K562 (cell line): ENCODE measurements around the gene SLC13A3.

ENCODE experiments used
- CTCF ChIP-seq, 3 experiments: IDR thresholded peaks in 2 of 3; conservative IDR thresholded peaks in 1 of 3; 2 replicates each; pipeline ENCODE4 v1.5.1; 2011 to 2012; ENCODE audit warnings: low read length in 3 of 3, mild to moderate bottlenecking in 3 of 3, control low read depth in 2 of 3, improper control_type of control experiment in 1 of 3, inconsistent platforms in 1 of 3, low read depth in 1 of 3, mixed read lengths in 1 of 3, moderate library complexity in 1 of 3; ENCODE audit not compliant: insufficient read depth in 2 of 3
- EGR1 ChIP-seq: fragments of 450-650 bp; conservative IDR thresholded peaks from 2 replicates; pipeline ENCODE4 v1.6.1; 2017; ENCODE audit warnings: mild to moderate bottlenecking
- EP300 ChIP-seq: IDR thresholded peaks from 2 replicates; pipeline ENCODE4 v1.6.1; 2012; ENCODE audit warnings: low read length, improper control_type of control experiment
- HDAC2 ChIP-seq: fragments of 450-650 bp; IDR thresholded peaks from 2 replicates; pipeline ENCODE4 v1.6.1; 2016; ENCODE audit warnings: mild to moderate bottlenecking
- IFI16 ChIP-seq: fragments of 250-450 bp; sonication (Bioruptor Pico); IDR thresholded peaks from 2 replicates; pipeline ENCODE4 v2.1.2; 2022; ENCODE audit warnings: mild to moderate bottlenecking, inconsistent platforms
- ILK ChIP-seq: fragments of 450-650 bp; IDR thresholded peaks from 2 replicates; pipeline ENCODE4 v1.6.1; 2016; ENCODE audit warnings: missing genetic modification characterization, low read depth, mild to moderate bottlenecking, missing compliant biosample characterization, moderate library complexity, borderline replicate concordance
- NFE2L1 ChIP-seq: fragments of 450-650 bp; IDR thresholded peaks from 2 replicates; pipeline ENCODE4 v1.6.1; 2016; ENCODE audit warnings: missing genetic modification characterization, low read depth, mild to moderate bottlenecking, missing compliant biosample characterization, moderate library complexity, borderline replicate concordance
- PBX2 ChIP-seq, 2 experiments: IDR thresholded peaks in 1 of 2; conservative IDR thresholded peaks in 1 of 2; 2 replicates each; pipeline ENCODE4 v1.6.1; 2016; ENCODE audit warnings: low read depth in 2 of 2, mild to moderate bottlenecking in 1 of 2, missing compliant biosample characterization in 1 of 2, missing genetic modification characterization in 1 of 2, moderate library complexity in 1 of 2
- POLR2A ChIP-seq: fragments of 450-650 bp; conservative IDR thresholded peaks from 2 replicates; pipeline ENCODE4 v1.6.1; 2016
- RAD21 ChIP-seq, 2 experiments: fragments of 250-450 bp in 1 of 2; fragments of 450-650 bp in 1 of 2; sonication (Bioruptor Pico) in 1 of 2; formaldehyde crosslinking in 1 of 2; IDR thresholded peaks in 1 of 2; conservative IDR thresholded peaks in 1 of 2; 2 replicates each; pipeline versions ENCODE4 v1.4.0 to v1.8.0; 2020 to 2022; ENCODE audit warnings: mild to moderate bottlenecking in 2 of 2, moderate library complexity in 1 of 2
- TRIM28 ChIP-seq: fragments of 450-650 bp; IDR thresholded peaks from 2 replicates; pipeline ENCODE4 v1.6.1; 2017
- ZFP1 ChIP-seq: fragments of 450-650 bp; formaldehyde crosslinking; IDR thresholded peaks from 2 replicates; pipeline ENCODE4 v1.4.0; 2020; ENCODE audit warnings: mild to moderate bottlenecking, mixed read lengths
- ZNF274 ChIP-seq: IDR thresholded peaks from 2 replicates; pipeline ENCODE4 v1.6.1; 2011; ENCODE audit warnings: low read depth, mild to moderate bottlenecking, low read length, moderate library complexity, borderline replicate concordance
- ZNF280B ChIP-seq: fragments of 250-450 bp; sonication (Bioruptor Pico); IDR thresholded peaks from 2 replicates; pipeline ENCODE4 v1.5.1; 2021; ENCODE audit warnings: mild to moderate bottlenecking

GRCh38 chr20:46634528-46634927 lies 16.7 kb downstream of the SLC13A3 start:
- TF ChIP-seq RAD21 (CRISPR knock-in tag; conservative IDR thresholded peaks at IDR 0.05 in 1 of 2, IDR thresholded peaks at IDR 0.05 in 1 of 2), result no peak
- no peak for TF ChIP-seq POLR2A
- TF ChIP-seq IFI16 (CRISPR knock-in tag), result no peak
- no peak for TF ChIP-seq TRIM28
- TF ChIP-seq ZNF280B (CRISPR knock-in tag), result no peak
- TF ChIP-seq EP300, result no peak
- no peak for TF ChIP-seq NFE2L1
- TF ChIP-seq CTCF (IDR thresholded peaks at IDR 0.05 in 2 of 3, conservative IDR thresholded peaks at IDR 0.05 in 1 of 3; ENCODE audit: insufficient read depth in 2 of 3, low read depth in 1 of 3, low read length in 3 of 3), result no peak
- TF ChIP-seq EGR1, result no peak
- no peak for TF ChIP-seq HDAC2
- no peak for TF ChIP-seq PBX2 (CRISPR knock-in tag; IDR thresholded peaks at IDR 0.05; ENCODE audit: low read depth)
- TF ChIP-seq PBX2 (tag; conservative IDR thresholded peaks at IDR 0.05; ENCODE audit: low read depth), result no peak
- TF ChIP-seq ZFP1 (CRISPR knock-in tag), result no peak
- no peak for TF ChIP-seq ZNF274
- TF ChIP-seq ILK (tag), result no peak
